SK-N-SH (cell line): ENCODE results near the gene MALRD1. TPM values are rescaled to one million over a fixed set of nuclear protein-coding genes. Genes with fewer than 3 reads are reported as not detected.

ENCODE experiments used
- CTCF ChIA-PET: fragments of 300-600, 350-600 bp; formaldehyde crosslinking; extraction: SDS; loops from one replicate; lab custom pipeline; 2021; lab: Yijun Ruan, JAX
- POLR2A ChIA-PET: fragments of 350-600 bp; sonication (Branson Sonifier 250); formaldehyde crosslinking; extraction: SDS; loops from one replicate; lab custom pipeline; 2020; ENCODE audit warnings: antibody characterized with exemption, inconsistent platforms; lab: Yijun Ruan, JAX
- DNase-seq: peaks from one replicate; pipeline ENCODE4 v3.0.0; 2012
- H2AFZ ChIP-seq: fragments of 200-600 bp; sonication (generic); 2 replicates; pipeline ENCODE4 v1.8.1; 2016; ENCODE audit warnings: antibody characterized with exemption, mild to moderate bottlenecking, low read depth
- H3F3A ChIP-seq: fragments of 200-600 bp; sonication (generic); replicated peaks from 2 replicates; pipeline ENCODE3; 2016; ENCODE audit warnings: antibody characterized with exemption, mild to moderate bottlenecking; ENCODE audit not compliant: insufficient read depth
- H3K27ac ChIP-seq, 2 experiments: fragments of 200-500 bp in 1 of 2; fragments of 200-600 bp in 1 of 2; sonication (Bioruptor generic) in 1 of 2; sonication (generic), shearing (Covaris generic) in 1 of 2; 2 replicates each; pipeline versions ENCODE4 v1.5.1 to v1.6.1; 2014 to 2016; ENCODE audit warnings: low read depth in 2 of 2, inconsistent platforms in 1 of 2, low read length in 1 of 2, mild to moderate bottlenecking in 1 of 2, mixed read lengths in 1 of 2
- H3K27me3 ChIP-seq: fragments of 200-600 bp; sonication (generic), shearing (Covaris generic); 2 replicates; pipeline ENCODE4 v1.6.1; 2016; ENCODE audit warnings: mixed run types; ENCODE audit not compliant: insufficient read depth
- H3K36me3 ChIP-seq, 2 experiments: fragments of 200-500 bp in 1 of 2; fragments of 200-600 bp in 1 of 2; sonication (Bioruptor generic) in 1 of 2; sonication (generic) in 1 of 2; replicated peaks in 1 of 2; 2 replicates each; pipeline versions ENCODE3 to v1.5.1; 2014 to 2016; ENCODE audit warnings: low read length in 1 of 2, mild to moderate bottlenecking in 1 of 2; ENCODE audit not compliant: insufficient read depth in 2 of 2, control insufficient read depth in 1 of 2
- H3K4me1 ChIP-seq, 2 experiments: fragments of 200-500 bp in 1 of 2; fragments of 200-600 bp in 1 of 2; sonication (Bioruptor generic) in 1 of 2; sonication (generic), shearing (Covaris generic) in 1 of 2; 2 replicates each; pipeline versions ENCODE4 v1.5.1 to v1.6.1; 2014 to 2016; ENCODE audit warnings: low read depth in 1 of 2, low read length in 1 of 2, mixed run types in 1 of 2; ENCODE audit not compliant: insufficient read depth in 2 of 2, control insufficient read depth in 1 of 2
- H3K4me2 ChIP-seq: fragments of 200-600 bp; sonication (generic), shearing (Covaris generic); 2 replicates; pipeline ENCODE4 v1.6.1; 2017; ENCODE audit warnings: mixed run types
- H3K4me3 ChIP-seq, 2 experiments: fragments of 200-500 bp in 1 of 2; fragments of 200-600 bp in 1 of 2; sonication (Bioruptor generic) in 1 of 2; sonication (generic), shearing (Covaris generic) in 1 of 2; 2 replicates each; pipeline versions ENCODE4 v1.5.1 to v1.8.1; 2014 to 2016; ENCODE audit warnings: low read depth in 2 of 2, inconsistent platforms in 1 of 2, low read length in 1 of 2, mild to moderate bottlenecking in 1 of 2, mixed read lengths in 1 of 2, moderate library complexity in 1 of 2
- H3K79me2 ChIP-seq: fragments of 200-600 bp; sonication (generic); 2 replicates; pipeline ENCODE4 v1.8.1; 2017; ENCODE audit warnings: mild to moderate bottlenecking; ENCODE audit not compliant: insufficient read depth
- H3K9ac ChIP-seq: fragments of 200-600 bp; sonication (generic); 2 replicates; pipeline ENCODE4 v1.6.1; 2017; ENCODE audit warnings: mixed run types
- H3K9me2 ChIP-seq: fragments of 200-600 bp; sonication (generic); 2 replicates; pipeline ENCODE4 v1.6.1; 2017; ENCODE audit warnings: mixed run types
- H3K9me3 ChIP-seq: fragments of 200-600 bp; sonication (generic); 2 replicates; pipeline ENCODE4 v1.6.1; 2017; ENCODE audit warnings: mixed run types, mild to moderate bottlenecking, moderate library complexity
- H4K20me1 ChIP-seq: fragments of 200-600 bp; sonication (generic); 2 replicates; pipeline ENCODE4 v1.6.1; 2017; ENCODE audit warnings: mild to moderate bottlenecking, mixed run types; ENCODE audit not compliant: insufficient read depth
- CHD2 ChIP-seq: fragments of 150-350 bp; IDR thresholded peaks from 2 replicates; pipeline ENCODE4 v1.6.1; 2018; ENCODE audit warnings: low read length; ENCODE audit not compliant: partially characterized antibody
- CTCF ChIP-seq: fragments of 200-600 bp; sonication (generic); IDR thresholded peaks from 2 replicates; pipeline ENCODE4 v1.6.1; 2017; ENCODE audit warnings: antibody characterized with exemption, mild to moderate bottlenecking, moderate library complexity
- ELF1 ChIP-seq: IDR thresholded peaks from 2 replicates; pipeline ENCODE4 v1.4.0; 2012
- EP300 ChIP-seq, 2 experiments: IDR thresholded peaks; 2 replicates each; pipeline versions ENCODE4 v1.4.0 to v1.6.1; 2012; ENCODE audit warnings: borderline replicate concordance in 1 of 2, low read depth in 1 of 2, low read length in 1 of 2
- FOXJ3 ChIP-seq: sonication (generic); formaldehyde crosslinking; IDR thresholded peaks from 2 replicates; pipeline ENCODE4 v1.5.1; 2020; ENCODE audit warnings: mild to moderate bottlenecking, missing genetic modification reagents
- FOXM1 ChIP-seq: IDR thresholded peaks from 2 replicates; pipeline ENCODE4 v1.4.0; 2012; ENCODE audit warnings: low read depth, mild to moderate bottlenecking
- JUND ChIP-seq: IDR thresholded peaks from 2 replicates; pipeline ENCODE4 v1.4.0; 2012
- MEF2A ChIP-seq: IDR thresholded peaks from 2 replicates; pipeline ENCODE4 v1.4.0; 2012; ENCODE audit warnings: low read depth, borderline replicate concordance
- NFIC ChIP-seq: IDR thresholded peaks from 2 replicates; pipeline ENCODE4 v1.4.0; 2012; ENCODE audit warnings: borderline replicate concordance
- POLR2AphosphoS5 ChIP-seq: IDR thresholded peaks from 2 replicates; pipeline ENCODE4 v1.6.1; 2012; ENCODE audit warnings: low read depth, low read length
- RAD21 ChIP-seq: IDR thresholded peaks from 2 replicates; pipeline ENCODE4 v1.6.1; 2012; ENCODE audit warnings: mild to moderate bottlenecking, low read length
- RFX5 ChIP-seq: IDR thresholded peaks from 2 replicates; pipeline ENCODE4 v1.6.1; 2012; ENCODE audit warnings: mild to moderate bottlenecking, improper control_type of control experiment, low read length
- SIN3A ChIP-seq: IDR thresholded peaks from 2 replicates; pipeline ENCODE4 v1.6.1; 2012; ENCODE audit warnings: low read depth, mild to moderate bottlenecking, low read length, moderate library complexity, borderline replicate concordance
- TCF12 ChIP-seq: IDR thresholded peaks from 2 replicates; pipeline ENCODE4 v1.4.0; 2012
- USF2 ChIP-seq: fragments of 150-350 bp; IDR thresholded peaks from 2 replicates; pipeline ENCODE4 v1.6.1; 2017; ENCODE audit warnings: antibody characterized with exemption, low read length, low read depth, borderline replicate concordance
- YY1 ChIP-seq: IDR thresholded peaks from 2 replicates; pipeline ENCODE4 v1.4.0; 2012; ENCODE audit warnings: low read depth, mild to moderate bottlenecking
- WGBS: methylation state at CpG from one replicate; pipeline ENCODE4 v1.1.6; 2017; ENCODE audit warnings: low lambda C conversion rate; 5-methylcytosine and 5-hydroxymethylcytosine counted together
- polyA plus RNA-seq, 3 experiments: library from polyadenylated mRNA; depleted of rRNA; stranded (reverse); fragments of >200 nt; gene quantifications; 2 replicates each; pipeline ENCODE4 v1.2.3, GENCODE V29; 2012
- TF ChIP-seq, protein P1 (sequence below): IDR thresholded peaks from 2 replicates; pipeline ENCODE4; 2012
- TF ChIP-seq, protein P2 (sequence below): IDR thresholded peaks from 2 replicates; pipeline ENCODE4 v1.6.1; 2012; ENCODE audit warnings: mild to moderate bottlenecking, low read depth, low read length, moderate library complexity

The MALRD1 gene
- polyA plus RNA-seq, 1 of the 3 experiments (the other 2 are of a cell fraction) = not detected

DNA sequence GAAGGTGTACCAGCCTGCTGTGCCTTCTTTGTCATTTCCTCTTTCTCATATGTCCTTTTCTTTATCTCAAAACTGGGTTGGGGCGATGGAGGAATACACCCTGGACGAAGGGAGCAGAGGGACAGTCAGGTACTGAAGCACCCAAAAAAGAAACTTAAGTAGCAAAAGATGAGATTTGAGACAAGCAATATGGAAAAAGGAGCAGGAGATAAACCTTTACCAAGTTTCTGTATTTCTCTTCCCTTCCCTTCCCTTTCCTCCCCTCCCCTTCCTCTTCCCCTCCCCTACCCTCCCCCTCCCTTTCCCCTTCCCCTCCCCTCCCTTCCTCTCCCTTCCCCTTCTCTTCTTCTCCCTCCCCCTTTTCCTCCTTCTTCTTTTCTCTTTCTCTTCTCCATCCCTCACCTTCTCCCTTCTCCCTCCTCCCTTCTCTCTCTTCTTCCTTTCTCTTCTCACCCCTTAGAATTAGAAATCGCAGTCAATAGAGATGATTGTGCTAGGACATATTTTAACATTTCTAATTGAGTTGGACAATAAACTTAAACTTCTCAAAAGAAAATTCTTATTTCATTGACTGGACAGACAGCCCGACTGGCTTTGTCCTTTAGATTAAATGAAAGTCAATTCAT is 652.9 kb downstream of the MALRD1 start:
- H3K9me3 ChIP-seq = no peaks in the 10 kb centered on the region
- no peak overlapping the region for H2AFZ ChIP-seq
- no peak overlapping the region for H3K4me2 ChIP-seq
- ChIA-PET CTCF (no interaction called here), POLR2A (no interaction called here)
- no peaks in the 10 kb centered on the region for H3K79me2 ChIP-seq
- H3K4me1 ChIP-seq = peaks cover 0 to 8% of the 10 kb centered on the region in 2 experiments; a peak in 1 of 4 replicates
- H3K4me3 ChIP-seq = no peak overlapping the region
- H3K9me2 ChIP-seq = no peaks in the 10 kb centered on the region
- H3K9ac ChIP-seq = no peak overlapping the region
- H4K20me1 ChIP-seq = no peaks in the 10 kb centered on the region
- TF ChIP-seq TCF12 = no peak
- no peak for TF ChIP-seq FOXM1
- TF ChIP-seq CTCF = no peak
- TF ChIP-seq RFX5 = no peak
- TF ChIP-seq JUND = no peak
- no peak for TF ChIP-seq SIN3A
- no peak for TF ChIP-seq RAD21
- TF ChIP-seq CHD2 = no peak
- no peak for TF ChIP-seq FOXJ3 (CRISPR knock-in tag)
- no peaks in the 10 kb centered on the region for H3K27me3 ChIP-seq
- no peaks in the 10 kb centered on the region for H3K36me3 ChIP-seq
- peak overlapping the region in 1 of 2 experiments; percentile 29; a peak in 2 of 4 replicates for H3K27ac ChIP-seq
- H3F3A ChIP-seq = no peaks in the 10 kb centered on the region
- DNase-seq = no peak
- WGBS = 84% methylated on average over 4 of the region's 4 CpGs

DNA sequence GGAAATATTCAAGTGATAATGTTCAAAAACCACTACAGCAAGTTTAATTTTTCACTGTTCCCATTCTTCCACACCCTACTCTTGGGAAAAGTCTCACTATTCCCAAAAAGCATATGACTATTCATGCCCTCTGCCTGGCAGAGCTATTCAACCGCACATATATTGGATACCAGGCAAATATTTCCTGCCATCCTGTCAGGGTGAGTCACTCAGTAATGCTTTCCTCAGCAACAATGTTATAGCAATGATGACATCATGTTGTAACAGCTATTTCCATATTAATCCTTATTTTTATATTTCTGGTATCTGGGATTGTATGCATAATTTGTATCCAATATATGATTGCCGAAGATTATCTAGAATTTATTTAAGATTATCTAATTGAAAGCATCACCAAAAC is 653.6 kb downstream of the MALRD1 start:
- Histone ChIP-seq H4K20me1 (no peaks in the 10 kb centered on the region), H3K27ac (peak overlapping the region in 1 of 2 experiments; percentile 29; a peak in 2 of 4 replicates), H3K79me2 (no peaks in the 10 kb centered on the region), H3F3A (no peaks in the 10 kb centered on the region), H3K36me3 (no peaks in the 10 kb centered on the region), H3K9me3 (no peaks in the 10 kb centered on the region), H3K4me3 (no peak overlapping the region), H3K4me2 (no peak overlapping the region), H3K9ac (no peak overlapping the region), H2AFZ (no peak overlapping the region), H3K4me1 (peaks cover 0 to 8% of the 10 kb centered on the region in 2 experiments; a peak in 1 of 4 replicates), H3K27me3 (no peaks in the 10 kb centered on the region), H3K9me2 (no peaks in the 10 kb centered on the region)
- no peak for DNase-seq
- POLR2A ChIA-PET = no interaction called here
- CTCF ChIA-PET = no interaction called here
- WGBS = 43% methylated on average over 2 of the region's 2 CpGs
- TF ChIP-seq JUND = peak; percentile 87
- no peak for TF ChIP-seq MEF2A
- peak; percentile 25; the same call in 1 of the 2 replicates for TF ChIP-seq POLR2AphosphoS5
- TF ChIP-seq, protein P1, sequence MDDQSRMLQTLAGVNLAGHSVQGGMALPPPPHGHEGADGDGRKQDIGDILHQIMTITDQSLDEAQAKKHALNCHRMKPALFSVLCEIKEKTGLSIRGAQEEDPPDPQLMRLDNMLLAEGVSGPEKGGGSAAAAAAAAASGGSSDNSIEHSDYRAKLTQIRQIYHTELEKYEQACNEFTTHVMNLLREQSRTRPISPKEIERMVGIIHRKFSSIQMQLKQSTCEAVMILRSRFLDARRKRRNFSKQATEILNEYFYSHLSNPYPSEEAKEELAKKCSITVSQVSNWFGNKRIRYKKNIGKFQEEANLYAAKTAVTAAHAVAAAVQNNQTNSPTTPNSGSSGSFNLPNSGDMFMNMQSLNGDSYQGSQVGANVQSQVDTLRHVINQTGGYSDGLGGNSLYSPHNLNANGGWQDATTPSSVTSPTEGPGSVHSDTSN = peak; percentile 67
- TF ChIP-seq CTCF = no peak
- peak; percentile 60 for TF ChIP-seq NFIC
- TF ChIP-seq USF2 = no peak
- no peak for TF ChIP-seq FOXM1
- TF ChIP-seq, protein P2, sequence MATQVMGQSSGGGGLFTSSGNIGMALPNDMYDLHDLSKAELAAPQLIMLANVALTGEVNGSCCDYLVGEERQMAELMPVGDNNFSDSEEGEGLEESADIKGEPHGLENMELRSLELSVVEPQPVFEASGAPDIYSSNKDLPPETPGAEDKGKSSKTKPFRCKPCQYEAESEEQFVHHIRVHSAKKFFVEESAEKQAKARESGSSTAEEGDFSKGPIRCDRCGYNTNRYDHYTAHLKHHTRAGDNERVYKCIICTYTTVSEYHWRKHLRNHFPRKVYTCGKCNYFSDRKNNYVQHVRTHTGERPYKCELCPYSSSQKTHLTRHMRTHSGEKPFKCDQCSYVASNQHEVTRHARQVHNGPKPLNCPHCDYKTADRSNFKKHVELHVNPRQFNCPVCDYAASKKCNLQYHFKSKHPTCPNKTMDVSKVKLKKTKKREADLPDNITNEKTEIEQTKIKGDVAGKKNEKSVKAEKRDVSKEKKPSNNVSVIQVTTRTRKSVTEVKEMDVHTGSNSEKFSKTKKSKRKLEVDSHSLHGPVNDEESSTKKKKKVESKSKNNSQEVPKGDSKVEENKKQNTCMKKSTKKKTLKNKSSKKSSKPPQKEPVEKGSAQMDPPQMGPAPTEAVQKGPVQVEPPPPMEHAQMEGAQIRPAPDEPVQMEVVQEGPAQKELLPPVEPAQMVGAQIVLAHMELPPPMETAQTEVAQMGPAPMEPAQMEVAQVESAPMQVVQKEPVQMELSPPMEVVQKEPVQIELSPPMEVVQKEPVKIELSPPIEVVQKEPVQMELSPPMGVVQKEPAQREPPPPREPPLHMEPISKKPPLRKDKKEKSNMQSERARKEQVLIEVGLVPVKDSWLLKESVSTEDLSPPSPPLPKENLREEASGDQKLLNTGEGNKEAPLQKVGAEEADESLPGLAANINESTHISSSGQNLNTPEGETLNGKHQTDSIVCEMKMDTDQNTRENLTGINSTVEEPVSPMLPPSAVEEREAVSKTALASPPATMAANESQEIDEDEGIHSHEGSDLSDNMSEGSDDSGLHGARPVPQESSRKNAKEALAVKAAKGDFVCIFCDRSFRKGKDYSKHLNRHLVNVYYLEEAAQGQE = no peak
- no peak for TF ChIP-seq ELF1
- no peak for TF ChIP-seq YY1
- TF ChIP-seq RAD21 = no peak
- TF ChIP-seq EP300 (IDR thresholded peaks at IDR 0.05; ENCODE audit: borderline replicate concordance in 1 of 2, low read depth in 1 of 2, low read length in 1 of 2) = peak in 1 of 2 experiments; percentile 70; a peak in 1 of 4 replicates
